HEK293 (cell line): ENCODE measurements around the gene RBMS1.

Source experiments
- CTCF ChIA-PET: fragments of 350-600 bp; formaldehyde crosslinking; extraction: SDS; loops from one replicate; lab custom pipeline; 2021; ENCODE audit warnings: antibody characterized with exemption; lab: Yijun Ruan, JAX
- POLR2A ChIA-PET: fragments of 300-600 bp; formaldehyde crosslinking; extraction: SDS; loops from one replicate; lab custom pipeline; 2020; ENCODE audit warnings: antibody characterized with exemption, inconsistent platforms; lab: Yijun Ruan, JAX
- H3K27ac ChIP-seq: fragments of 200-500 bp; sonication (Bioruptor generic); 2 replicates; pipeline ENCODE4 v1.5.1; 2014; ENCODE audit warnings: low read depth, low read length, control low read depth, inconsistent platforms; ENCODE audit errors: extremely low read depth
- H3K36me3 ChIP-seq, 2 experiments: fragments of 200-500 bp in 1 of 2; sonication (Bioruptor generic) in 1 of 2; 1 replicate in 1 of 2; 2 replicates in 1 of 2; pipeline ENCODE4 v1.5.1; 2014 to 2017; ENCODE audit warnings: inconsistent platforms in 2 of 2, low read length in 2 of 2; ENCODE audit not compliant: control insufficient read depth in 2 of 2, insufficient read depth in 1 of 2
- H3K4me1 ChIP-seq: fragments of 200-500 bp; sonication (Bioruptor generic); 2 replicates; pipeline ENCODE4 v1.5.1; 2014; ENCODE audit warnings: mild to moderate bottlenecking, low read length, inconsistent platforms; ENCODE audit not compliant: control insufficient read depth, insufficient read depth
- H3K4me3 ChIP-seq: 2 replicates; pipeline ENCODE4 v1.5.1; 2011; ENCODE audit warnings: low read depth, mild to moderate bottlenecking, control low read depth, low read length, moderate library complexity
- H3K9me3 ChIP-seq: fragments of 200-500 bp; sonication (Bioruptor generic); 2 replicates; pipeline ENCODE4 v1.5.1; 2014; ENCODE audit warnings: low read depth, low read length, inconsistent platforms; ENCODE audit not compliant: control insufficient read depth, insufficient read depth
- BCL11B ChIP-seq: fragments of 450-650 bp; formaldehyde crosslinking; IDR thresholded peaks from 2 replicates; pipeline ENCODE4 v1.5.1; 2016; ENCODE audit warnings: low read depth, missing biosample characterization, missing genetic modification characterization
- MZF1 ChIP-seq: fragments of 450-650 bp; formaldehyde crosslinking; IDR thresholded peaks from 2 replicates; pipeline ENCODE4 v1.5.1; 2017; ENCODE audit warnings: missing biosample characterization, missing genetic modification characterization, borderline replicate concordance
- SP7 ChIP-seq: fragments of 450-650 bp; formaldehyde crosslinking; IDR thresholded peaks from 2 replicates; pipeline ENCODE4 v1.5.1; 2016; ENCODE audit warnings: missing biosample characterization, missing genetic modification characterization
- ZEB2 ChIP-seq: fragments of 450-650 bp; formaldehyde crosslinking; IDR thresholded peaks from 2 replicates; pipeline ENCODE4 v1.5.1; 2016; ENCODE audit warnings: missing biosample characterization, missing genetic modification characterization
- ZFP41 ChIP-seq: fragments of 450-650 bp; formaldehyde crosslinking; IDR thresholded peaks from 2 replicates; pipeline ENCODE4 v1.5.1; 2016; ENCODE audit warnings: missing biosample characterization, missing genetic modification characterization, borderline replicate concordance
- ZNF133 ChIP-seq: fragments of 450-650 bp; formaldehyde crosslinking; IDR thresholded peaks from 2 replicates; pipeline ENCODE4 v1.5.1; 2016; ENCODE audit warnings: missing biosample characterization, missing genetic modification characterization
- ZNF169 ChIP-seq: fragments of 450-650 bp; formaldehyde crosslinking; IDR thresholded peaks from 2 replicates; pipeline ENCODE4 v1.5.1; 2016; ENCODE audit warnings: missing biosample characterization, missing genetic modification characterization
- ZNF548 ChIP-seq: fragments of 450-650 bp; formaldehyde crosslinking; IDR thresholded peaks from 2 replicates; pipeline ENCODE4 v1.5.1; 2016; ENCODE audit warnings: missing biosample characterization, missing genetic modification characterization
- ZNF585B ChIP-seq: fragments of 450-650 bp; formaldehyde crosslinking; IDR thresholded peaks from 2 replicates; pipeline ENCODE4 v1.5.1; 2016; ENCODE audit warnings: missing biosample characterization, missing genetic modification characterization
- ZNF707 ChIP-seq: fragments of 450-650 bp; formaldehyde crosslinking; IDR thresholded peaks from 2 replicates; pipeline ENCODE4 v1.5.1; 2016; ENCODE audit warnings: missing biosample characterization, missing genetic modification characterization
- TF ChIP-seq, protein P1 (sequence below): fragments of 450-650 bp; formaldehyde crosslinking; IDR thresholded peaks from 2 replicates; pipeline ENCODE4 v1.5.1; 2017; ENCODE audit warnings: missing biosample characterization, missing genetic modification characterization
- TF ChIP-seq, protein P2 (sequence below): fragments of 450-650 bp; formaldehyde crosslinking; IDR thresholded peaks from 2 replicates; pipeline ENCODE4 v1.5.1; 2016; ENCODE audit warnings: missing biosample characterization, missing genetic modification characterization, borderline replicate concordance
- TF ChIP-seq, protein P3 (sequence below): fragments of 450-650 bp; IDR thresholded peaks from 2 replicates; pipeline ENCODE4 v1.5.1; 2018; ENCODE audit warnings: missing biosample characterization, mild to moderate bottlenecking, missing genetic modification characterization
- TF ChIP-seq, protein P4 (sequence below): fragments of 450-650 bp; formaldehyde crosslinking; IDR thresholded peaks from 2 replicates; pipeline ENCODE4 v1.5.1; 2016; ENCODE audit warnings: missing biosample characterization, missing genetic modification characterization
- TF ChIP-seq, protein P5 (sequence below): fragments of 450-650 bp; formaldehyde crosslinking; IDR thresholded peaks from 2 replicates; pipeline ENCODE4 v1.5.1; 2016; ENCODE audit warnings: missing biosample characterization, missing genetic modification characterization
- TF ChIP-seq, protein P6 (sequence below): fragments of 450-650 bp; formaldehyde crosslinking; IDR thresholded peaks from 2 replicates; pipeline ENCODE4 v1.5.1; 2016; ENCODE audit warnings: missing biosample characterization, missing genetic modification characterization
- TF ChIP-seq, protein P7 (sequence below): IDR thresholded peaks from 2 replicates; pipeline ENCODE4 v1.6.1; 2011; ENCODE audit warnings: mild to moderate bottlenecking, low read depth, low read length, borderline replicate concordance

Gene RBMS1

DNA sequence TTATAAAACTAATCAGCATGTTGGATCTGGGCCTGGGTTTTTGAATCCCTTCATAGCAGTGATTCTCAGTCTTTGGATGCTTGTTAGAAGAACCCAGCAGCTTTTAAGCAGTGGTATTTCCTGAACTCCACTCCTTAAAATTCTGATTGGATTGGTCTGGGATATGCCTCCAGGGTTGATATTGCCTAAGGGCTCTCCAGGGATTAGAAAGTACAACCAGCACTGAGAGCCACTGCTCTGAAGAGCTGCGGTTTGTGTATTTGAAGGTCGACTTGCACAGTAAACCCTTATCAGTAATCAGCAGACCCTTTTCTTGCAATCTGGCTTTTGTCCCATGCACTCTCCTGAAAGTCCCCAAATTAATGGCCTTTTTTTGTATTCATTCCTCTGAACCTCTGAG is 17.0 kb upstream of the RBMS1 start:
- Histone ChIP-seq H3K4me1 (peaks cover 7% of the 10 kb centered on the region), H3K9me3 (no peaks in the 10 kb centered on the region), H3K4me3 (no peak overlapping the region), H3K36me3 (no peaks in the 10 kb centered on the region), H3K27ac (no peak overlapping the region)
- TF ChIP-seq BCL11B (no peak), MZF1 (tag by site-specific recombination) (no peak), ZNF548 (tag by site-specific recombination) (no peak), SP7 (tag by site-specific recombination) (no peak), ZNF133 (tag by site-specific recombination) (no peak), ZFP41 (tag by site-specific recombination) (no peak), ZEB2 (tag by site-specific recombination) (no peak)
- TF ChIP-seq, protein P1, sequence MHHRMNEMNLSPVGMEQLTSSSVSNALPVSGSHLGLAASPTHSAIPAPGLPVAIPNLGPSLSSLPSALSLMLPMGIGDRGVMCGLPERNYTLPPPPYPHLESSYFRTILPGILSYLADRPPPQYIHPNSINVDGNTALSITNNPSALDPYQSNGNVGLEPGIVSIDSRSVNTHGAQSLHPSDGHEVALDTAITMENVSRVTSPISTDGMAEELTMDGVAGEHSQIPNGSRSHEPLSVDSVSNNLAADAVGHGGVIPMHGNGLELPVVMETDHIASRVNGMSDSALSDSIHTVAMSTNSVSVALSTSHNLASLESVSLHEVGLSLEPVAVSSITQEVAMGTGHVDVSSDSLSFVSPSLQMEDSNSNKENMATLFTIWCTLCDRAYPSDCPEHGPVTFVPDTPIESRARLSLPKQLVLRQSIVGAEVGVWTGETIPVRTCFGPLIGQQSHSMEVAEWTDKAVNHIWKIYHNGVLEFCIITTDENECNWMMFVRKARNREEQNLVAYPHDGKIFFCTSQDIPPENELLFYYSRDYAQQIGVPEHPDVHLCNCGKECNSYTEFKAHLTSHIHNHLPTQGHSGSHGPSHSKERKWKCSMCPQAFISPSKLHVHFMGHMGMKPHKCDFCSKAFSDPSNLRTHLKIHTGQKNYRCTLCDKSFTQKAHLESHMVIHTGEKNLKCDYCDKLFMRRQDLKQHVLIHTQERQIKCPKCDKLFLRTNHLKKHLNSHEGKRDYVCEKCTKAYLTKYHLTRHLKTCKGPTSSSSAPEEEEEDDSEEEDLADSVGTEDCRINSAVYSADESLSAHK (tag by site-specific recombination): no peak
- TF ChIP-seq, protein P2, sequence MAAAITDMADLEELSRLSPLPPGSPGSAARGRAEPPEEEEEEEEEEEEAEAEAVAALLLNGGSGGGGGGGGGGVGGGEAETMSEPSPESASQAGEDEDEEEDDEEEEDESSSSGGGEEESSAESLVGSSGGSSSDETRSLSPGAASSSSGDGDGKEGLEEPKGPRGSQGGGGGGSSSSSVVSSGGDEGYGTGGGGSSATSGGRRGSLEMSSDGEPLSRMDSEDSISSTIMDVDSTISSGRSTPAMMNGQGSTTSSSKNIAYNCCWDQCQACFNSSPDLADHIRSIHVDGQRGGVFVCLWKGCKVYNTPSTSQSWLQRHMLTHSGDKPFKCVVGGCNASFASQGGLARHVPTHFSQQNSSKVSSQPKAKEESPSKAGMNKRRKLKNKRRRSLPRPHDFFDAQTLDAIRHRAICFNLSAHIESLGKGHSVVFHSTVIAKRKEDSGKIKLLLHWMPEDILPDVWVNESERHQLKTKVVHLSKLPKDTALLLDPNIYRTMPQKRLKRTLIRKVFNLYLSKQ: no peak
- TF ChIP-seq, protein P3, sequence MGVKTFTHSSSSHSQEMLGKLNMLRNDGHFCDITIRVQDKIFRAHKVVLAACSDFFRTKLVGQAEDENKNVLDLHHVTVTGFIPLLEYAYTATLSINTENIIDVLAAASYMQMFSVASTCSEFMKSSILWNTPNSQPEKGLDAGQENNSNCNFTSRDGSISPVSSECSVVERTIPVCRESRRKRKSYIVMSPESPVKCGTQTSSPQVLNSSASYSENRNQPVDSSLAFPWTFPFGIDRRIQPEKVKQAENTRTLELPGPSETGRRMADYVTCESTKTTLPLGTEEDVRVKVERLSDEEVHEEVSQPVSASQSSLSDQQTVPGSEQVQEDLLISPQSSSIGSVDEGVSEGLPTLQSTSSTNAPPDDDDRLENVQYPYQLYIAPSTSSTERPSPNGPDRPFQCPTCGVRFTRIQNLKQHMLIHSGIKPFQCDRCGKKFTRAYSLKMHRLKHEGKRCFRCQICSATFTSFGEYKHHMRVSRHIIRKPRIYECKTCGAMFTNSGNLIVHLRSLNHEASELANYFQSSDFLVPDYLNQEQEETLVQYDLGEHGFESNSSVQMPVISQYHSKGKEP (tag by site-specific recombination): no peak
- TF ChIP-seq, protein P4, sequence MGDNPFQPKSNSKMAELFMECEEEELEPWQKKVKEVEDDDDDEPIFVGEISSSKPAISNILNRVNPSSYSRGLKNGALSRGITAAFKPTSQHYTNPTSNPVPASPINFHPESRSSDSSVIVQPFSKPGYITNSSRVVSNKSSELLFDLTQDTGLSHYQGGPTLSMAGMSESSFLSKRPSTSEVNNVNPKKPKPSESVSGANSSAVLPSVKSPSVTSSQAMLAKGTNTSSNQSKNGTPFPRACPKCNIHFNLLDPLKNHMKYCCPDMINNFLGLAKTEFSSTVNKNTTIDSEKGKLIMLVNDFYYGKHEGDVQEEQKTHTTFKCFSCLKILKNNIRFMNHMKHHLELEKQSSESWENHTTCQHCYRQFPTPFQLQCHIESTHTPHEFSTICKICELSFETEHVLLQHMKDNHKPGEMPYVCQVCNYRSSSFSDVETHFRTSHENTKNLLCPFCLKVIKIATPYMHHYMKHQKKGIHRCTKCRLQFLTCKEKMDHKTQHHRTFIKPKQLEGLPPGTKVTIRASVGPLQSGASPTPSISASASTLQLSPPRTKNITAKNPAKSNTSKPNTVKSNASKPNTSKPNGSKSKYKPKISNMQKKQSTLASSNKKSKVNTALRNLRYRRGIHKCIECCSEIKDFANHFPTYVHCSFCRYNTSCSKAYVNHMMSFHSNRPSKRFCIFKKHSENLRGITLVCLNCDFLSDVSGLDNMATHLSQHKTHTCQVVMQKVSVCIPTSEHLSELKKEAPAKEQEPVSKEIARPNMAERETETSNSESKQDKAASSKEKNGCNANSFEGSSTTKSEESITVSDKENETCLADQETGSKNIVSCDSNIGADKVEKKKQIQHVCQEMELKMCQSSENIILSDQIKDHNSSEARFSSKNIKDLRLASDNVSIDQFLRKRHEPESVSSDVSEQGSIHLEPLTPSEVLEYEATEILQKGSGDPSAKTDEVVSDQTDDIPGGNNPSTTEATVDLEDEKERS (tag by site-specific recombination): no peak
- TF ChIP-seq, protein P5, sequence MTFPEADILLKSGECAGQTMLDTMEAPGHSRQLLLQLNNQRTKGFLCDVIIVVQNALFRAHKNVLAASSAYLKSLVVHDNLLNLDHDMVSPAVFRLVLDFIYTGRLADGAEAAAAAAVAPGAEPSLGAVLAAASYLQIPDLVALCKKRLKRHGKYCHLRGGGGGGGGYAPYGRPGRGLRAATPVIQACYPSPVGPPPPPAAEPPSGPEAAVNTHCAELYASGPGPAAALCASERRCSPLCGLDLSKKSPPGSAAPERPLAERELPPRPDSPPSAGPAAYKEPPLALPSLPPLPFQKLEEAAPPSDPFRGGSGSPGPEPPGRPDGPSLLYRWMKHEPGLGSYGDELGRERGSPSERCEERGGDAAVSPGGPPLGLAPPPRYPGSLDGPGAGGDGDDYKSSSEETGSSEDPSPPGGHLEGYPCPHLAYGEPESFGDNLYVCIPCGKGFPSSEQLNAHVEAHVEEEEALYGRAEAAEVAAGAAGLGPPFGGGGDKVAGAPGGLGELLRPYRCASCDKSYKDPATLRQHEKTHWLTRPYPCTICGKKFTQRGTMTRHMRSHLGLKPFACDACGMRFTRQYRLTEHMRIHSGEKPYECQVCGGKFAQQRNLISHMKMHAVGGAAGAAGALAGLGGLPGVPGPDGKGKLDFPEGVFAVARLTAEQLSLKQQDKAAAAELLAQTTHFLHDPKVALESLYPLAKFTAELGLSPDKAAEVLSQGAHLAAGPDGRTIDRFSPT: no peak
- POLR2A ChIA-PET: no interaction called here
- CTCF ChIA-PET: interaction anchor here (0.7 to 0.8 kb wide), 2 partner anchors 228 to 236 kb away, joined by 3 to 4 read pairs; no protein-coding TSS in a partner anchor

DNA sequence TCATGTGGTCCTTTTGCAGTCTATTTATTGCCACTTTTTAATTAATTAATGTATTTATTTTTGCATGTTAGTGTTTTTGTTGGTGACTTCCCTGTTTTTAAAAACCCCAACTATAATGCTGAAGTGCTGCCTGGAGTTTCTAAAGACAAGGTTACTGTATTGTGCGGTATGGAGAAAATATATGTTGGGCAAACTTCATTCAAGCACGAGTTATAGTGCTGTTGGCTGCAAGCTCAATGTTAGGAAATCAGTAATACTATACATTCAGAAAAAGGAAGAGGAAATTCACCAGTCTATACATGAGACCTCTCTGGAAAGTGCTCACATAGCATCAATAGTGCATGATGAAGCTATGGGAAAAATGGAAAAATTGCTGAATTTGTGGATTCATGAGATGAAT is 15.4 kb upstream of the RBMS1 start:
- ChIA-PET CTCF (no interaction called here), POLR2A (no interaction called here)
- Histone ChIP-seq H3K9me3 (no peaks in the 10 kb centered on the region), H3K4me1 (peaks cover 10% of the 10 kb centered on the region), H3K27ac (no peak overlapping the region), H3K36me3 (no peaks in the 10 kb centered on the region), H3K4me3 (no peak overlapping the region)
- no peak for TF ChIP-seq ZNF169 (tag by site-specific recombination)
- TF ChIP-seq, protein P6, sequence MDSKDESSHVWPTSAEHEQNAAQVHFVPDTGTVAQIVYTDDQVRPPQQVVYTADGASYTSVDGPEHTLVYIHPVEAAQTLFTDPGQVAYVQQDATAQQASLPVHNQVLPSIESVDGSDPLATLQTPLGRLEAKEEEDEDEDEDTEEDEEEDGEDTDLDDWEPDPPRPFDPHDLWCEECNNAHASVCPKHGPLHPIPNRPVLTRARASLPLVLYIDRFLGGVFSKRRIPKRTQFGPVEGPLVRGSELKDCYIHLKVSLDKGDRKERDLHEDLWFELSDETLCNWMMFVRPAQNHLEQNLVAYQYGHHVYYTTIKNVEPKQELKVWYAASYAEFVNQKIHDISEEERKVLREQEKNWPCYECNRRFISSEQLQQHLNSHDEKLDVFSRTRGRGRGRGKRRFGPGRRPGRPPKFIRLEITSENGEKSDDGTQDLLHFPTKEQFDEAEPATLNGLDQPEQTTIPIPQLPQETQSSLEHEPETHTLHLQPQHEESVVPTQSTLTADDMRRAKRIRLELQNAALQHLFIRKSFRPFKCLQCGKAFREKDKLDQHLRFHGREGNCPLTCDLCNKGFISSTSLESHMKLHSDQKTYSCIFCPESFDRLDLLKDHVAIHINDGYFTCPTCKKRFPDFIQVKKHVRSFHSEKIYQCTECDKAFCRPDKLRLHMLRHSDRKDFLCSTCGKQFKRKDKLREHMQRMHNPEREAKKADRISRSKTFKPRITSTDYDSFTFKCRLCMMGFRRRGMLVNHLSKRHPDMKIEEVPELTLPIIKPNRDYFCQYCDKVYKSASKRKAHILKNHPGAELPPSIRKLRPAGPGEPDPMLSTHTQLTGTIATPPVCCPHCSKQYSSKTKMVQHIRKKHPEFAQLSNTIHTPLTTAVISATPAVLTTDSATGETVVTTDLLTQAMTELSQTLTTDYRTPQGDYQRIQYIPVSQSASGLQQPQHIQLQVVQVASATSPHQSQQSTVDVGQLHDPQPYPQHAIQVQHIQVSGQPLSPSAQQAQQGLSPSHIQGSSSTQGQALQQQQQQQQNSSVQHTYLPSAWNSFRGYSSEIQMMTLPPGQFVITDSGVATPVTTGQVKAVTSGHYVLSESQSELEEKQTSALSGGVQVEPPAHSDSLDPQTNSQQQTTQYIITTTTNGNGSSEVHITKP (tag by site-specific recombination): no peak
- TF ChIP-seq ZNF707 (tag by site-specific recombination): no peak
- TF ChIP-seq, protein P7, sequence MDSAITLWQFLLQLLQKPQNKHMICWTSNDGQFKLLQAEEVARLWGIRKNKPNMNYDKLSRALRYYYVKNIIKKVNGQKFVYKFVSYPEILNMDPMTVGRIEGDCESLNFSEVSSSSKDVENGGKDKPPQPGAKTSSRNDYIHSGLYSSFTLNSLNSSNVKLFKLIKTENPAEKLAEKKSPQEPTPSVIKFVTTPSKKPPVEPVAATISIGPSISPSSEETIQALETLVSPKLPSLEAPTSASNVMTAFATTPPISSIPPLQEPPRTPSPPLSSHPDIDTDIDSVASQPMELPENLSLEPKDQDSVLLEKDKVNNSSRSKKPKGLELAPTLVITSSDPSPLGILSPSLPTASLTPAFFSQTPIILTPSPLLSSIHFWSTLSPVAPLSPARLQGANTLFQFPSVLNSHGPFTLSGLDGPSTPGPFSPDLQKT: no peak
- no peak for TF ChIP-seq ZNF585B
